Skin epidermis (tissue), 12 donors: ENCODE results near the gene PCID2.
A peak's percentile ranks its signal among the peaks of the same experiment; 100 is the strongest.

ENCODE experiments used
- H3K27ac ChIP-seq, 21 experiments: fragments of 200-600 bp; sonication (generic) in 11 of 21; one replicate each; pipeline ENCODE4 v1.5.0; 2020; ENCODE audit warnings: mild to moderate bottlenecking in 3 of 21, inconsistent platforms in 2 of 21, moderate library complexity in 2 of 21
- H3K4me3 ChIP-seq, 7 experiments: fragments of 200-600 bp; sonication (generic) in 2 of 7; one replicate each; pipeline ENCODE4 v1.5.0; 2020; ENCODE audit warnings: inconsistent platforms in 2 of 7, mild to moderate bottlenecking in 2 of 7, moderate library complexity in 1 of 7

The PCID2 gene

GRCh38 chr13:113220877-113221276, 12.4 kb upstream of the PCID2 start:
- Histone ChIP-seq H3K27ac (no peak overlapping the region), H3K4me3 (no peak overlapping the region)

- Histone ChIP-seq H3K27ac (no peak overlapping the region), H3K4me3 (no peak overlapping the region)
These were observed 11.7 kb upstream of the PCID2 start for GRCh38 chr13:113220141-113220598.

GRCh38 chr13:113219256-113219940, 10.9 kb upstream of the PCID2 start:
- H3K27ac ChIP-seq, result no peak overlapping the region
- H3K4me3 ChIP-seq, result no peak overlapping the region

GRCh38 chr13:113218586-113218985, 10.1 kb upstream of the PCID2 start:
- H3K27ac ChIP-seq, result no peak overlapping the region

GRCh38 chr13:113216254-113217048, 8.0 kb upstream of the PCID2 start:
- Histone ChIP-seq H3K4me3 (no peak overlapping the region), H3K27ac (peak overlapping the region in 3 of 21 experiments; percentile 7 to 50 (median 15))

More at GRCh38 chr13:113218586-113218985, 10.1 kb upstream of the PCID2 start:
- no peak overlapping the region for H3K4me3 ChIP-seq

- no peak overlapping the region for H3K27ac ChIP-seq
- no peak overlapping the region for H3K4me3 ChIP-seq
These were observed 3.3 kb upstream of the PCID2 start for GRCh38 chr13:113211774-113212173.

GRCh38 chr13:113210833-113211232, 2.4 kb upstream of the PCID2 start:
- H3K4me3 ChIP-seq, result peak overlapping the region in 2 of 7 experiments; percentile 76 to 94
- H3K27ac ChIP-seq, result no peak overlapping the region

GRCh38 chr13:113209759-113210421, 1.4 kb upstream of the PCID2 start:
- Histone ChIP-seq H3K27ac (peak overlapping the region; percentile 87 to 100 (median 99)), H3K4me3 (peak overlapping the region; percentile 66 to 96 (median 83))

GRCh38 chr13:113209336-113209758, 878 bp upstream of the PCID2 start, which contains the start of gene CUL4A:
Gene CUL4A (plus strand): TSS chr13:113209613. CDS start chr13:113209628, 15 bp downstream.
- H3K27ac ChIP-seq, result peak within 1 kb of the TSS; percentile 96 to 100 (median 99)
- peak within 1 kb of the TSS; percentile 66 to 96 (median 83) for H3K4me3 ChIP-seq

- Histone ChIP-seq H3K27ac (peak overlapping the region; percentile 96 to 100 (median 99)), H3K4me3 (peak overlapping the region; percentile 66 to 96 (median 83))
These were observed 514 bp downstream of the PCID2 start for GRCh38 chr13:113207890-113208420.

GRCh38 chr13:113207460-113207859, 1.0 kb downstream of the PCID2 start:
- Histone ChIP-seq H3K27ac (peak overlapping the region in 16 of 21 experiments; percentile 96 to 100 (median 99)), H3K4me3 (peak overlapping the region; percentile 66 to 96 (median 83))

GRCh38 chr13:113205428-113205931, 3.0 kb downstream of the PCID2 start:
- no peak overlapping the region for H3K4me3 ChIP-seq
- H3K27ac ChIP-seq, result no peak overlapping the region

GRCh38 chr13:113204378-113204734, 4.1 kb downstream of the PCID2 start:
- H3K27ac ChIP-seq, result peak overlapping the region in 1 of 21 experiments; percentile 1
- H3K4me3 ChIP-seq, result no peak overlapping the region

- H3K27ac ChIP-seq, result no peak overlapping the region
- no peak overlapping the region for H3K4me3 ChIP-seq
These were observed 4.7 kb downstream of the PCID2 start for GRCh38 chr13:113203507-113204377.

- Histone ChIP-seq H3K27ac (no peak overlapping the region), H3K4me3 (no peak overlapping the region)
These were observed 5.6 kb downstream of the PCID2 start for GRCh38 chr13:113202912-113203311.

GRCh38 chr13:113201815-113202214, 6.7 kb downstream of the PCID2 start:
- Histone ChIP-seq H3K4me3 (no peak overlapping the region), H3K27ac (no peak overlapping the region)

GRCh38 chr13:113196970-113197737, 11.3 kb downstream of the PCID2 start:
- H3K4me3 ChIP-seq, result no peak overlapping the region
- H3K27ac ChIP-seq, result no peak overlapping the region

GRCh38 chr13:113195360-113195759, 13.1 kb downstream of the PCID2 start:
- no peak overlapping the region for H3K27ac ChIP-seq

More at GRCh38 chr13:113195360-113195759, 13.1 kb downstream of the PCID2 start:
- H3K4me3 ChIP-seq, result no peak overlapping the region
